NCI-H526 treated with DMSO at 0.1 percent for 48 hours (cell line): ENCODE results near the gene AKT1S1.

ENCODE experiments used
- DNase-seq: peaks from one replicate; lab custom pipeline; 2025; lab: John Stamatoyannopoulos, UW

Gene AKT1S1

GRCh38 chr19:49907745-49908446 lies 30.7 kb upstream of the AKT1S1 start:
- DNase-seq: no peak

GRCh38 chr19:49906879-49907564 lies 29.9 kb upstream of the AKT1S1 start:
- DNase-seq: no peak

- no peak for DNase-seq
These were observed 27.0 kb upstream of the AKT1S1 start for GRCh38 chr19:49904136-49904535.

DNA sequence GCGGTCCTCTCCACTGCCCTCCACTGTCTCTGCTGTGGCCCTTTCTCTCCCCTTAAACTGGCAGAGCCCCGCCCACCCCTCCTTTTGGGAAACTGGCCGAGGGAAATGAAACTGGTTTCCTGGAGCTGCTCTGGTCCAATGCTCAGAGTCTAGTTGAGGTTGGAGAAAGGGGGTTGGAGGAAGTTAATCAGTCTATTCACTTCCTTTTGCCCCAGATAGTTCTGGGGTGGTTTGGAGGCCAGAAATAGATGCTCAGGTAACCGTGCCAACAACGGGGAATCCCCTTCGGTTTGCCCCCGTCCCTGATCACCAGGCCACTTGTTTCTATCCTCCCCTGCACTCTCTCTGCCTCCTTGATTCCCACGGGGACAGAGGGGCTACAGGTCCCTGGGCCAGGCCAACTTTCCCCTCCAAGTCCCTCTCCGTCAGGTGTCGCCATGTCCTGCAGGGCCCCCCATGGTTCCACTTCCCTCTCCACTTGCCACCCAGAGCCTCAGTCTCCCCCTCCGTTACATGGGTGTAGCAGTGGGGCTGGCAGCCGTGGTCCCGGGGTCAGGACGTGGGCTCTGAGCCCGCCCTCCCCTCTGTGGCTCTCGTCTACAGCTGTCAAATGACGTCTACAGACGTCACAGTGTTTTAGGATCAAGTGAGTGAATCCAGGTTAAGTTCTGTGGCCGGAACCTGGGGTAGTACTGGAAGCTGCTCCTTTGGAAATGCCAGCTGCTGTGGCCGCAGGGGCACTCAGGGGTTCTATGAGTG lies 19.9 kb upstream of the AKT1S1 start, which contains the start of gene IL4I1:
TSS of gene IL4I1 (minus strand) at position 25 of the 759 bp plus-strand sequence. CDS start 727 bp downstream, outside the sequence.
- no peak for DNase-seq

GRCh38 chr19:49895566-49896297 lies 18.6 kb upstream of the AKT1S1 start:
- DNase-seq: no peak

DNA sequence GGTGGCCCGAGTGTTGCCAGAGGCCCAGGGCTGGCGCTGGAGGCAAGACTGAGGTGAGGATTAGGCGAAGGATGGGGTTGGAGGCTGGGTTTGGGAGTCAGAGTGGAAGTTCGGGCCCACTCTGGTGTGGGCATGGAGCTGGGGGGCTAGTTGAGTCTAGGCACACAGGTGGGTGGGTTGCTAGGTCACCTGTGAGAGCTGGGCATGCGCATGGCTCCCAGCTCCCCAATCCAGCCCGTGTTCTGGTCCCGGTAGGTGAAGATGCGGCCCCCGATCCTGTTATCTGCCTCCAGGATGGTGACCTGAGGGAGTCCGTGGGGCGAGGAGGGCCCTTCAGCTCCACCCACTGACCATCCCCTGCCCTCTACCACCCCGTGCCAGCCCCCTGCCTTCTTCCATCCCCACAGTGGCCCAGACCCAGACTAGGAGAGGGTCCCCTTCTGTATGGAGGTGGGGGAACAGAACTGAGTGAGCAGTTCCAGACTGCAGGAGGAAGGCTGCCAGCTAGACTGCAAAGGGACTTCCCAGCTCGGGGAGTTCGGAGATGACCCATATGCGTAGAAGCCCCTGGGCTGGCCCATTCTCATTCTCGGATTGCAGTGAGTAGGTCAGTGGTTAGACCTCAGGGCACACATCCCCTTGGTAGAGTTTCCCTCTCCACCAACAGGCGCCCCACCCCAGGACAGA lies 17.9 kb upstream of the AKT1S1 start:
- DNase-seq: no peak

- no peak for DNase-seq
These were observed 17.0 kb upstream of the AKT1S1 start for GRCh38 chr19:49894011-49894664.

GRCh38 chr19:49892716-49893115 lies 15.6 kb upstream of the AKT1S1 start:
- DNase-seq: no peak

DNA sequence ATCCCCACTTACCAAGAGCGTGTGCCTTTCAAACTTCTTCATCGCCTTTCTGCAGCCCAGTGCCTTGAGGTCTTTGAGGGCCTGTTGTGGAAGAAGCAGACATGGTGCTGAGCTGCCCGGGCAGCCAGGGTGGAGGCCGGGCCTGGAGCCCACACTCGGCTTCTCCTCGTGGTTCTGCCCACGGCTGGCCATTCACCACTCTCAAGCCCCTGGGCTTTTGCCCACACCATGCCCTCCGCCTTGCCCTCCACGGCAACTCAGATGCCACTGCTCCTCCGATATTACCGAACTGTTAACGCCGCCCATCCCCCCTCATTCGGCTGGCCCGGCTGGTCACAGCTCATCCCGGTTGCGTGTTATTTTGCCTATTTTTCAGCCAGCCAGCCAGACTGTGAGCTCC lies 14.2 kb upstream of the AKT1S1 start:
- DNase-seq: no peak

DNA sequence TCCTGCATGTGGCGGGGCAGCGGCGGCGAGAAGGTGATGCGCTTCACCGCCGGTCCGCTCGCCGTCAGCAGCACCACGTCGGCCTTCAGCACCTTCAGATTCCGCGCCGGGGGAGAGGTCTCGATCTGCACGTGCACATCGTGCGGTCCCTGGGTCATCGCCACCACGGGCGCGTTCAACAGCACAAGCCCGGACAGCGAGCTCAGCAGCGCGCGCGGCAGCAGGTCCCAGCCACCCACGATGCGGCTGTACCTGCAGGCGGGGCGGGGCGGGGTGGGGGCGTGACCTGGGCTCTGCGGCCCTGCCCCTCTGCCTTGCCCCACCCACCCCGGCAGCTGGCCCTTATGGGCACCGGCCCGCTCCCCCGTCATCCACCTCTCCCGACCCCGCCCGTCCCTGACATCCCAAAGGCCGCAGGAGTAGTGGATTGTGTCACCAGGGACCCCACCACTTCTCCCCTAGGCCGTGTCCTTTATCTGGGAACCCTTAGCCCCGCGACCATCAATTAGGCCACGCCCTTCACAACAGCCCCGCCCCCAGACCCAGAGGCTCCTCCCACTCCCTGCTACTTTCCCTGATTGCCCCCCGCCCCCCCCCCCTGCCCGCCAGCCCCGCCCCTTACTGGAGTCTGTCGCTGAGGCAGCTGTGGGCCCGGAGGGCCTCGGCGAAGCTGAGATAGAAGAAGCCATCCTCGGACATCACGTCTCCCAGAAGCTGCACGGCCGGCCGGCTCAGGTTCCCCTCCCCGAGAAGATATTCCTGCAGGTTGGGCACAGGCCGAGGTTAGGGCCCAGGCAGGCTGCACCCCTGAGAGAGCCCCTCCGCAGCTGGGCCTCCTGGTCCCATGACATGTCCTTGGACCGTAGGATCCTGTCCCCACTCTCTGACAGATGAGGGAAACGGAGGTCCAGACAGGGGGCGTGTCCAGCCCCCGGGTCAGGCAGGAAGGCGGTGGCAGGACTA lies 13.5 kb upstream of the AKT1S1 start:
- DNase-seq: peak; percentile 61

DNA sequence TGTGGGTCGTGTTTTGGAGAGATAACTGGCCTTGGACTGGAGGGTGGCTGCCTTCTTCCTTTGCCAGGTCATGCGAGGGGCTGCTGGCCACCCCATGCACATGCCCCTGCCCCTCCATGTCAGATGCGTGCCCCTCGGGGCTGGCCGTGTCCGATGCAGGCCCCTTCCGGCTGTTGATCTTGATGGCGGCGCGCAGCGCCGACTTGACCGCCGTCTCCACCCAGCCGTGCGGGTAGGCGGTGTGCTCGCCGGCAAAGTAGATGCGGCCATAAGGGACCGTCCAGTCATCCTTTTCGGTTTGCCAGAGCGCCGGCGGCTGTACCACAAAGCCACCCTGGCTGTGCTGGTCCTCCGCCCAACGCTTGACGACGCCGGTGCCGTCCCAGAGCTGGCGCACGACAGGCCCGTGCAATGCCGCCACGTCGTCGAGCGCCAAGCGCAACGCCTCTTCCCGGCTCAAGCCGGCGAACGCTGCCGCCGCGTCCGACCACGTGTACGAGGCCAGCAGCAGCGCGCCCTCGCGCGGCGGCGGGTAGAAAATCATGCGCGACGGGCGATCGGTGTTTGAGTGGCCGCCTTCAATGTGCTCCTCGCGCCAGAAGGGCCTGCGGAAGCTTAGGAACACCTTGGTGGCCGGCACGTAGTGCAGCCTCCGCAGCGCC lies 12.7 kb upstream of the AKT1S1 start:
- DNase-seq: no peak

DNA sequence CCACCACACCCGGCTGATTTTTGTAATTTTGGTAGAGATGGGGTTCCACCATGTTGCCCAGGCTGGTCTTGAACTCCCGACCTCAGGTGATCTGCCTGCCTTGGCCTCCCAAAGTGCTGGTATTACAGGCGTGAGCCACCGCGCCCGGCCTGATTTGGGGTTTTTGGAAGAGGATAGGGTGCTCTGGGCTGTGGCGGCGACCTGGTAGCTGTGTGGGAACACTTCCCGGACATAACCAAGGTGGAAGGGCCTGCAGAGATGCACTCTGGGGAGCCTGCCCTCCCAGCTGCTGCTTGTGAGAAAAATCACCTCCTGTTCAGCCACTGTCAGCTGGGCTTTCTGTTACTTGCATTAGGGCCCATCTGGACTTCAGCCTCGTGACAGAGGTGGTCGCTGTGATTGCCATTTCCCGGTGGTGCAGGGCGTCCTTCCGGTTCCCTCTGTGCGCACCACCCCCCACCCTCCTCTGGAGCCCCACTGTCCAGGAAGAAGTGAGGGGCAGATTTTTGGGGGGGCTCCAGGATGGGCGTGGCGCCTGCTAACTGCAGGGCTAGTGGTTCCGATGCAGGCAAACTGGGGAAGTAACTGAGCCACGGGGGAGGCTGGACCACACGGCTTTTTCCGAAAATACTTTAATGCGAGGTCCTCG lies 12.0 kb upstream of the AKT1S1 start:
- DNase-seq: no peak

GRCh38 chr19:49888510-49888824 lies 11.3 kb upstream of the AKT1S1 start:
- peak; percentile 26 for DNase-seq

DNA sequence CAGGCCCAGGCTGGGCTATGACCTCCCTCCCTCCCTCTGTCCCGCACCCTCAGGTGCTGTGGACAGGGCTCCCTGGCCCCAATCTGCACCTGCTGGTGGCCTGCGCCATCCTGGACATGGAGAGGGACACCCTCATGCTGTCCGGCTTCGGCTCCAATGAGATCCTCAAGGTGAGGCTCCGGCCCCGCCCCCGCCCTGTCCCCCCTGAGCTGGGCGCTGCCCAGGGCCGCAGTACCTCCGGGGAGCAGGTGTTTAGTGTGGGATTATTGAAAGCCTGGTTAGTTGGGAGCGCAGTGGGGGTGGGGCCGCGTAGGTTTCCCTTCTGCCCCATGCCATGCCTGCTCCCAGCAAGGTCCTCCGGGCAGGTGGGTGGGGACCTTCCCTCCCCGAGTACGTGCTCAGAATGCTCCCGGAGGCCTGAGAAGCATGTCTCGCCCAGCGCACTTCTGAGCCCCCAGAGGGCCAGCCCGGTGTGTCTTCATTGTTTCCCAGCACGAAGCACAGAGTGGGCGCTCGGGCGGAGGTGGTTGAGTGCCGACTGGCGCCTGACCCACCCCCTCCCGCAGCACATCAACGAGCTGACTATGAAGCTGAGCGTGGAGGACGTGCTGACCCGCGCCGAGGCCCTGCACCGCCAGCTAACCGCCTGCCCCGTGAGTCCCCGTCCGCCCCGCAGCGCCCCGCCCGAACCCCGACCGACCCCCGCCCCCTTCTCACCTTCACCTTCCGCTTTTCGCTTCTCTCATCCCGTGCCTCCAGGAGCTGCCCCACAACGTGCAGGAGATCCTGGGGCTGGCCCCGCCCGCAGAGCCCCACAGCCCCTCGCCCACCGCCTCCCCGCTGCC lies 10.7 kb upstream of the AKT1S1 start:
- no peak for DNase-seq

DNA sequence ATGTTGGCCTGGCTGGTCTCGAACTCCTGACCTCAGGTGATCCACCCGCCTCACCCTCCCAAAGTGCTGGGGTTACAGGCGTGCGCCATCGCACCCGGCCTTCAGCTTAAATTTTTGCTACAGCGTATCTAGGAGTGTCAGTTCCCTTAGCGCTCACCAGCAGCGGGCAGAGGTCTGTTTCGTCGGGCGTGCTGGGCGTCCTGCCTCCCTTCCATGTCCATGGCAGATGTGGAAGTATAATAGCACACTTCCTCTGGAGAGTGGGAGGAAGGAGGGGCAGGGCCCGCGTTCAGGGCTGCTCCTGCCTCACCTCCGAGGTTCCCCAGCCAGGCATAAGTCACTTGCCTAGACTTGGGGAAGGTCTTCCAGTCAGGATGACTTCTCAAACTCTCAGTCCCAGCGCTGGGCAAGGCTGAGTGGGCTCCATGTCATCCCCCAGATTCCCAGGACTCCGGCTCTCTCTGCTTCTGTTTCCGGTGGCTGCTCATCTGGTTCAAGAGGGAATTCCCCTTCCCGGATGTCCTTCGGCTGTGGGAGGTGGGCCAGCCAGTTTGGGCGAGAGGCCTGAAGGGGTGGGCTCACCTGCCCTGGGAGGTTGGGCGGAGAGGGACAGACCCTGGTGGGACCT lies 10.0 kb upstream of the AKT1S1 start:
- DNase-seq: no peak

DNA sequence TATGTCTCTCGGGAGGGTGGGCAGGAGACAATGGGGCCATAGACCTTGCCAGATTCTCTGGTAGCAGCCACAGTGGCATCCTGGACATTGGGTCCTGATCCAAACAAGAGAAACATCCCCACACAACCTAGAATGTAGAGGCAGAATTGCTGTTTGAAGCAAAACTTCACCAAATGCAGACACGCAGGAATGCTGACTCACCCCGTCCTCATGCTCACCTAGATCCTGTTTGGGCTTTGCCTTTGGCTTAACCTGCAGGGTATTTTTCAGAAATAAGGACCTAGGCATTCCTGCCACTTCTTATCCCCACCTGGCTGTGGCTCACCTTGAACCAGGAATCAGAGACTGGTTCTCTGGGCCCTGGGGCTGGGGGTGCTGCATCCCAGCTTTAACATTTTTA lies 7.6 kb upstream of the AKT1S1 start:
- no peak for DNase-seq

DNA sequence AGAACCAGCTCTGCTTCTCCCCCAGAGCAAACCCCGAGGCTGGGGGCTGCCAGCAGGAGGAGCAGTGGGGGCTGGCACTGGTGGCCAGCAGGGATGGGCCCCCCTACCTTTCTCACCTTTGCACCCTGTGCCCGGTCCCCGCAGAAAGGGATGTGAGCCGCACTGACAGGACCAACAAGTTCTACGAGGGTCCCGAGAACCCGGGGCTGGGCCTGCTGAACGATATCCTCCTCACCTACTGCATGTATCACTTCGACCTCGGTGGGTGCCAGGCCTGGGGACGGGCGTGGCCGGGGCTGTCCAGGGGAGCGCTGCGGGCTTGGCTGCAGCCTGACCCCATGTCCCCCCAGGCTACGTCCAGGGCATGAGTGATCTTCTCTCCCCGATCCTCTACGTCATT lies 7.0 kb upstream of the AKT1S1 start:
- no peak for DNase-seq

DNA sequence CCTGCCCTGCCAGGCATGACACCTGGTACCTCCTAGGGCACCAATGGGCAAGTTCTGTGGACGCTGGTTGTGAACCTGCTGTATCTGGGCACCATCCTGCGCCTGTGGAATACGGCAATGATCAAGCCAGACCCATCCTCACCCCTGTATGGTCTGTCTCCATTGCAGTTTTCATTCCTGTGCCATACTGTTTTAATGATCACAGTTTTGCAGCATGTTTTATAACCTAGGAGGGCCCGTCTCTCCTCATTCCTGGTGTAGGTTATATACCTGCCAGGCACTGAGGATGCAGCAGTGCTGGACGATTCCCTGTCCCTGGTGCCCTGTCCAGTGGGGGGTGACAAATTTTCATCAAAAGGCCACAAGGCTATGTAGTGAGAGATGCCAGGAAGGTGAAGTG lies 5.9 kb upstream of the AKT1S1 start:
- DNase-seq: no peak
